ENCODE results near the gene MSH5.

DNA sequence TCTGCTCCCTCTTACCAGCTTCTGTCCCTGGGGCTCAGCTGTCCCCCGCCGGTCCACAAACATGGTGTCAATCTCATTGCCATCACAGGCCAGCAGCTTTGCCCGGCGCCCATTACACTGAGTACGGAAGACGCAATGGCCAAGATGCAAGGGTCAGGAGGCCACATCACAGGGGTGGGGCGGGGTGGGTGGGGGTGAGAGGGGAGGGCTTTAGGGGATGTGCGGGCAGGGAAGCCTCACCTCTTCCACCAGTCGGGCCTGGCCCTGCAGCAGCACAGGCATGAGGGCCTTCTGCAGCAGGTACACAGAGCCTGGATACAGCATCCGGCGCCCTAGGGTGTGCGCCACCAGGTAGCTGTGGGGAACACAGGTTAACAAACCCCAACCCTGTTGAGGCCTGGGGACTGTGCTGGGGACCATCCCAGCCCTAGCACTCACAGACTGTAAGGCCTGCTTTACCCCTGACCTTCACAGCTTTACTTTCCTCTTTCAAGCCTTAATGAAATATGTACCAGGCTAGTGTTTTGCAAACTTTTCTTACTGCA is 48.2 kb upstream of the MSH5 start:
- TF ChIP-seq, protein P1, sequence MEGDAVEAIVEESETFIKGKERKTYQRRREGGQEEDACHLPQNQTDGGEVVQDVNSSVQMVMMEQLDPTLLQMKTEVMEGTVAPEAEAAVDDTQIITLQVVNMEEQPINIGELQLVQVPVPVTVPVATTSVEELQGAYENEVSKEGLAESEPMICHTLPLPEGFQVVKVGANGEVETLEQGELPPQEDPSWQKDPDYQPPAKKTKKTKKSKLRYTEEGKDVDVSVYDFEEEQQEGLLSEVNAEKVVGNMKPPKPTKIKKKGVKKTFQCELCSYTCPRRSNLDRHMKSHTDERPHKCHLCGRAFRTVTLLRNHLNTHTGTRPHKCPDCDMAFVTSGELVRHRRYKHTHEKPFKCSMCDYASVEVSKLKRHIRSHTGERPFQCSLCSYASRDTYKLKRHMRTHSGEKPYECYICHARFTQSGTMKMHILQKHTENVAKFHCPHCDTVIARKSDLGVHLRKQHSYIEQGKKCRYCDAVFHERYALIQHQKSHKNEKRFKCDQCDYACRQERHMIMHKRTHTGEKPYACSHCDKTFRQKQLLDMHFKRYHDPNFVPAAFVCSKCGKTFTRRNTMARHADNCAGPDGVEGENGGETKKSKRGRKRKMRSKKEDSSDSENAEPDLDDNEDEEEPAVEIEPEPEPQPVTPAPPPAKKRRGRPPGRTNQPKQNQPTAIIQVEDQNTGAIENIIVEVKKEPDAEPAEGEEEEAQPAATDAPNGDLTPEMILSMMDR (IDR thresholded peaks at IDR 0.05; ENCODE audit: low read length), result no peak
- TF ChIP-seq EZH2 (IDR thresholded peaks at IDR 0.05; ENCODE audit: borderline replicate concordance, low read length), result no peak

Data from OCI-LY1 (cell line).